Measurements from ENCODE around the gene ACTG1. TPM values are rescaled to one million over a fixed set of nuclear protein-coding genes. Genes with fewer than 3 reads are reported as not detected.

The ACTG1 gene
- total and polyA plus RNA-seq, 2 of the 13 experiments (the other 11 are each of a cell fraction or from before 2014, with no cell fraction given): 973 to 1,138 TPM

DNA sequence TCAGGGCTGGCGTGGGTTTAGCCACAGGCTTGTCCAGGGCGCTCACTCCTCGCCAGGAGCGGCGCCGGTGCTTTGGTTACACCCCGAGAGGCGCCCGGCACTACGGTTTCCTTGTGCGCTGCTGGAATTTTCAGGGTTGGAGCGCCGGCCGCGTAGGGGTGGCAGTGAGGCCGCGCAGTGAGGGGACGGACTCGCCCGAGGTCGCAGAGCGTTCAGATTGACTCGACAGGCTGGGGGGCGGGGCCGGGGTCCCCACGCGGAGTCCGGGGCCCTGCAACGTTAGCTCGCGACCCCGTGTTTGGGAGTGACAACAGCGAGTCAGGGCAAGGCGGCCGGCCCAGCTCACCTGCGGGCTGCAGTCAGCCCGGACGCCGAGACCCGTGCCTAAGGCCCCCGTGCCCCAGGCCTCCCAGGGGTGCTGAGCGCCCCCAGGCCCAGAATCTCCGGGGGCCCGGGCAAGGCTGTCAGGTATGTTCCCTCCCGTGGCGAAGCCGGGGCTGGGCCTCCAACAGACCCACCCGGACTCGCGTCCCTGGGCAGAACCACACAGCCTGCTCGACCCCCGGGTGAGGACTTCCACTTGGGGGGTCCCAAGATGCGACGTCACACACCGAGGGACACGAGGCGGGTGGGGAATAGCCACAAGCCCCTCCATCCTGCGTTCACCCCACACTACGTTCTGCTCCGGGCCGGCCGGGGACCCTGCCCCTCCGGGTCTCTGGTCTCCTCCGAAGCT is 1.3 kb upstream of the ACTG1 start (continued):
- peak; percentile 11; the same call in 1 of the 2 replicates for TF ChIP-seq NRL (CRISPR knock-in tag; IDR thresholded peaks at IDR 0.05; ENCODE audit: borderline replicate concordance)
- TF ChIP-seq, protein P1, sequence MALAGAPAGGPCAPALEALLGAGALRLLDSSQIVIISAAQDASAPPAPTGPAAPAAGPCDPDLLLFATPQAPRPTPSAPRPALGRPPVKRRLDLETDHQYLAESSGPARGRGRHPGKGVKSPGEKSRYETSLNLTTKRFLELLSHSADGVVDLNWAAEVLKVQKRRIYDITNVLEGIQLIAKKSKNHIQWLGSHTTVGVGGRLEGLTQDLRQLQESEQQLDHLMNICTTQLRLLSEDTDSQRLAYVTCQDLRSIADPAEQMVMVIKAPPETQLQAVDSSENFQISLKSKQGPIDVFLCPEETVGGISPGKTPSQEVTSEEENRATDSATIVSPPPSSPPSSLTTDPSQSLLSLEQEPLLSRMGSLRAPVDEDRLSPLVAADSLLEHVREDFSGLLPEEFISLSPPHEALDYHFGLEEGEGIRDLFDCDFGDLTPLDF (CRISPR knock-in tag; IDR thresholded peaks at IDR 0.05): peak; percentile 48; the same call in 1 of the 2 replicates
- TF ChIP-seq, protein P2, sequence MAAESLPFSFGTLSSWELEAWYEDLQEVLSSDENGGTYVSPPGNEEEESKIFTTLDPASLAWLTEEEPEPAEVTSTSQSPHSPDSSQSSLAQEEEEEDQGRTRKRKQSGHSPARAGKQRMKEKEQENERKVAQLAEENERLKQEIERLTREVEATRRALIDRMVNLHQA (CRISPR knock-in tag; IDR thresholded peaks at IDR 0.05): no peak
- TF ChIP-seq, protein P3, sequence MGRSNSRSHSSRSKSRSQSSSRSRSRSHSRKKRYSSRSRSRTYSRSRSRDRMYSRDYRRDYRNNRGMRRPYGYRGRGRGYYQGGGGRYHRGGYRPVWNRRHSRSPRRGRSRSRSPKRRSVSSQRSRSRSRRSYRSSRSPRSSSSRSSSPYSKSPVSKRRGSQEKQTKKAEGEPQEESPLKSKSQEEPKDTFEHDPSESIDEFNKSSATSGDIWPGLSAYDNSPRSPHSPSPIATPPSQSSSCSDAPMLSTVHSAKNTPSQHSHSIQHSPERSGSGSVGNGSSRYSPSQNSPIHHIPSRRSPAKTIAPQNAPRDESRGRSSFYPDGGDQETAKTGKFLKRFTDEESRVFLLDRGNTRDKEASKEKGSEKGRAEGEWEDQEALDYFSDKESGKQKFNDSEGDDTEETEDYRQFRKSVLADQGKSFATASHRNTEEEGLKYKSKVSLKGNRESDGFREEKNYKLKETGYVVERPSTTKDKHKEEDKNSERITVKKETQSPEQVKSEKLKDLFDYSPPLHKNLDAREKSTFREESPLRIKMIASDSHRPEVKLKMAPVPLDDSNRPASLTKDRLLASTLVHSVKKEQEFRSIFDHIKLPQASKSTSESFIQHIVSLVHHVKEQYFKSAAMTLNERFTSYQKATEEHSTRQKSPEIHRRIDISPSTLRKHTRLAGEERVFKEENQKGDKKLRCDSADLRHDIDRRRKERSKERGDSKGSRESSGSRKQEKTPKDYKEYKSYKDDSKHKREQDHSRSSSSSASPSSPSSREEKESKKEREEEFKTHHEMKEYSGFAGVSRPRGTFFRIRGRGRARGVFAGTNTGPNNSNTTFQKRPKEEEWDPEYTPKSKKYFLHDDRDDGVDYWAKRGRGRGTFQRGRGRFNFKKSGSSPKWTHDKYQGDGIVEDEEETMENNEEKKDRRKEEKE (IDR thresholded peaks at IDR 0.05): no peak
- no peak for TF ChIP-seq BORCS8-MEF2B (CRISPR knock-in tag; IDR thresholded peaks at IDR 0.05)
- no peak for TF ChIP-seq HDAC6 (IDR thresholded peaks at IDR 0.05; ENCODE audit: low read depth, low read length)
- 0 out of 2 replicates have a peak, but pooled peaks have one; percentile 47 for TF ChIP-seq ARNTL (CRISPR knock-in tag; IDR thresholded peaks at IDR 0.05)
- no peak for TF ChIP-seq ZNF781 (CRISPR knock-in tag; IDR thresholded peaks at IDR 0.05; ENCODE audit: borderline replicate concordance, not compliant biosample characterization)
- TF ChIP-seq ZC3H4 (CRISPR knock-in tag; IDR thresholded peaks at IDR 0.05; ENCODE audit: borderline replicate concordance): no peak
- no peak for TF ChIP-seq TAF15 (IDR thresholded peaks at IDR 0.05; ENCODE audit: low read depth, low read length, poor library complexity, severe bottlenecking)
- TF ChIP-seq KLF6 (CRISPR knock-in tag; IDR thresholded peaks at IDR 0.05): peak; percentile 26
- TF ChIP-seq AGO1 (IDR thresholded peaks at IDR 0.05; ENCODE audit: low read depth, low read length, poor library complexity, severe bottlenecking): peak; percentile 80
- TF ChIP-seq, protein P4, sequence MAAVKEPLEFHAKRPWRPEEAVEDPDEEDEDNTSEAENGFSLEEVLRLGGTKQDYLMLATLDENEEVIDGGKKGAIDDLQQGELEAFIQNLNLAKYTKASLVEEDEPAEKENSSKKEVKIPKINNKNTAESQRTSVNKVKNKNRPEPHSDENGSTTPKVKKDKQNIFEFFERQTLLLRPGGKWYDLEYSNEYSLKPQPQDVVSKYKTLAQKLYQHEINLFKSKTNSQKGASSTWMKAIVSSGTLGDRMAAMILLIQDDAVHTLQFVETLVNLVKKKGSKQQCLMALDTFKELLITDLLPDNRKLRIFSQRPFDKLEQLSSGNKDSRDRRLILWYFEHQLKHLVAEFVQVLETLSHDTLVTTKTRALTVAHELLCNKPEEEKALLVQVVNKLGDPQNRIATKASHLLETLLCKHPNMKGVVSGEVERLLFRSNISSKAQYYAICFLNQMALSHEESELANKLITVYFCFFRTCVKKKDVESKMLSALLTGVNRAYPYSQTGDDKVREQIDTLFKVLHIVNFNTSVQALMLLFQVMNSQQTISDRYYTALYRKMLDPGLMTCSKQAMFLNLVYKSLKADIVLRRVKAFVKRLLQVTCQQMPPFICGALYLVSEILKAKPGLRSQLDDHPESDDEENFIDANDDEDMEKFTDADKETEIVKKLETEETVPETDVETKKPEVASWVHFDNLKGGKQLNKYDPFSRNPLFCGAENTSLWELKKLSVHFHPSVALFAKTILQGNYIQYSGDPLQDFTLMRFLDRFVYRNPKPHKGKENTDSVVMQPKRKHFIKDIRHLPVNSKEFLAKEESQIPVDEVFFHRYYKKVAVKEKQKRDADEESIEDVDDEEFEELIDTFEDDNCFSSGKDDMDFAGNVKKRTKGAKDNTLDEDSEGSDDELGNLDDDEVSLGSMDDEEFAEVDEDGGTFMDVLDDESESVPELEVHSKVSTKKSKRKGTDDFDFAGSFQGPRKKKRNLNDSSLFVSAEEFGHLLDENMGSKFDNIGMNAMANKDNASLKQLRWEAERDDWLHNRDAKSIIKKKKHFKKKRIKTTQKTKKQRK (IDR thresholded peaks at IDR 0.05; ENCODE audit: low read length): no peak
- TF ChIP-seq YY1 (IDR thresholded peaks at IDR 0.05; ENCODE audit: insufficient read depth, insufficient replicate concordance, low read depth, low read length): peak; percentile 26
- TF ChIP-seq, protein P5, sequence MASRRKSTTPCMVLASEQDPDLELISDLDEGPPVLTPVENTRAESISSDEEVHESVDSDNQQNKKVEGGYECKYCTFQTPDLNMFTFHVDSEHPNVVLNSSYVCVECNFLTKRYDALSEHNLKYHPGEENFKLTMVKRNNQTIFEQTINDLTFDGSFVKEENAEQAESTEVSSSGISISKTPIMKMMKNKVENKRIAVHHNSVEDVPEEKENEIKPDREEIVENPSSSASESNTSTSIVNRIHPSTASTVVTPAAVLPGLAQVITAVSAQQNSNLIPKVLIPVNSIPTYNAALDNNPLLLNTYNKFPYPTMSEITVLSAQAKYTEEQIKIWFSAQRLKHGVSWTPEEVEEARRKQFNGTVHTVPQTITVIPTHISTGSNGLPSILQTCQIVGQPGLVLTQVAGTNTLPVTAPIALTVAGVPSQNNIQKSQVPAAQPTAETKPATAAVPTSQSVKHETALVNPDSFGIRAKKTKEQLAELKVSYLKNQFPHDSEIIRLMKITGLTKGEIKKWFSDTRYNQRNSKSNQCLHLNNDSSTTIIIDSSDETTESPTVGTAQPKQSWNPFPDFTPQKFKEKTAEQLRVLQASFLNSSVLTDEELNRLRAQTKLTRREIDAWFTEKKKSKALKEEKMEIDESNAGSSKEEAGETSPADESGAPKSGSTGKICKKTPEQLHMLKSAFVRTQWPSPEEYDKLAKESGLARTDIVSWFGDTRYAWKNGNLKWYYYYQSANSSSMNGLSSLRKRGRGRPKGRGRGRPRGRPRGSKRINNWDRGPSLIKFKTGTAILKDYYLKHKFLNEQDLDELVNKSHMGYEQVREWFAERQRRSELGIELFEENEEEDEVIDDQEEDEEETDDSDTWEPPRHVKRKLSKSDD (CRISPR knock-in tag; IDR thresholded peaks at IDR 0.05; ENCODE audit: low read depth): no peak
- TF ChIP-seq MXD4 (CRISPR knock-in tag; IDR thresholded peaks at IDR 0.05): no peak
- TF ChIP-seq, protein P6, sequence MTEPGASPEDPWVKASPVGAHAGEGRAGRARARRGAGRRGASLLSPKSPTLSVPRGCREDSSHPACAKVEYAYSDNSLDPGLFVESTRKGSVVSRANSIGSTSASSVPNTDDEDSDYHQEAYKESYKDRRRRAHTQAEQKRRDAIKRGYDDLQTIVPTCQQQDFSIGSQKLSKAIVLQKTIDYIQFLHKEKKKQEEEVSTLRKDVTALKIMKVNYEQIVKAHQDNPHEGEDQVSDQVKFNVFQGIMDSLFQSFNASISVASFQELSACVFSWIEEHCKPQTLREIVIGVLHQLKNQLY (CRISPR knock-in tag; IDR thresholded peaks at IDR 0.05): no peak
